GM18507 (cell line): ENCODE results near the gene XXYLT1.

Source experiments
- DNase-seq: peaks from one replicate; pipeline ENCODE4 v3.0.0; 2011; ENCODE audit warnings: low read depth; ENCODE audit not compliant: insufficient read length; ENCODE audit errors: extremely low spot score
- FAIRE-seq: peaks from 2 replicates; lab custom pipeline; 2011; peaks lifted over from hg19 to GRCh38; lab: Jason Lieb, UNC

The XXYLT1 gene

GRCh38 chr3:195034541-195034940 is 236.4 kb downstream of the XXYLT1 start:
- FAIRE-seq, result no peak
- no peak for DNase-seq

GRCh38 chr3:195034101-195034500 is 236.9 kb downstream of the XXYLT1 start:
- DNase-seq (no peak), FAIRE-seq (no peak)

GRCh38 chr3:195033531-195034091 is 237.3 kb downstream of the XXYLT1 start:
- FAIRE-seq, result no peak
- no peak for DNase-seq

- no peak for DNase-seq
- no peak for FAIRE-seq
These were observed 238.0 kb downstream of the XXYLT1 start for GRCh38 chr3:195032955-195033354.

- FAIRE-seq, result no peak
- no peak for DNase-seq
These were observed 238.7 kb downstream of the XXYLT1 start for GRCh38 chr3:195032106-195032759.

GRCh38 chr3:195031574-195032003 is 239.4 kb downstream of the XXYLT1 start:
- DNase-seq (no peak), FAIRE-seq (no peak)

GRCh38 chr3:195030791-195031321 is 240.1 kb downstream of the XXYLT1 start:
- DNase-seq, result no peak

GRCh38 chr3:195028877-195029606 is 241.9 kb downstream of the XXYLT1 start:
- FAIRE-seq, result no peak
- DNase-seq, result no peak

More at GRCh38 chr3:195030791-195031321, 240.1 kb downstream of the XXYLT1 start:
- no peak for FAIRE-seq

GRCh38 chr3:195025884-195026200 is 245.1 kb downstream of the XXYLT1 start:
- FAIRE-seq (no peak), DNase-seq (no peak)

GRCh38 chr3:195025056-195025883 is 245.7 kb downstream of the XXYLT1 start:
- FAIRE-seq (no peak), DNase-seq (no peak)

GRCh38 chr3:195023989-195024388 is 247.0 kb downstream of the XXYLT1 start:
- FAIRE-seq, result no peak

GRCh38 chr3:195023576-195023975 is 247.4 kb downstream of the XXYLT1 start:
- DNase-seq (no peak), FAIRE-seq (no peak)

More at GRCh38 chr3:195023989-195024388, 247.0 kb downstream of the XXYLT1 start:
- no peak for DNase-seq

- FAIRE-seq, result no peak
- DNase-seq, result no peak
These were observed 249.3 kb downstream of the XXYLT1 start for GRCh38 chr3:195021692-195022091.

- FAIRE-seq, result no peak
- DNase-seq, result no peak
These were observed 250.0 kb downstream of the XXYLT1 start for GRCh38 chr3:195020921-195021320.

GRCh38 chr3:195020185-195020584 is 250.8 kb downstream of the XXYLT1 start:
- no peak for FAIRE-seq
- DNase-seq, result no peak

- FAIRE-seq, result no peak
- no peak for DNase-seq
These were observed 251.6 kb downstream of the XXYLT1 start for GRCh38 chr3:195019335-195019734.
